Right forelimb (tissue), 1 donor: Measurements from ENCODE around the gene SMYD1.

ENCODE experiments used
- DNase-seq: peaks from one replicate; pipeline ENCODE4 v3.0.0-alpha.2; 2018

Gene SMYD1

DNA sequence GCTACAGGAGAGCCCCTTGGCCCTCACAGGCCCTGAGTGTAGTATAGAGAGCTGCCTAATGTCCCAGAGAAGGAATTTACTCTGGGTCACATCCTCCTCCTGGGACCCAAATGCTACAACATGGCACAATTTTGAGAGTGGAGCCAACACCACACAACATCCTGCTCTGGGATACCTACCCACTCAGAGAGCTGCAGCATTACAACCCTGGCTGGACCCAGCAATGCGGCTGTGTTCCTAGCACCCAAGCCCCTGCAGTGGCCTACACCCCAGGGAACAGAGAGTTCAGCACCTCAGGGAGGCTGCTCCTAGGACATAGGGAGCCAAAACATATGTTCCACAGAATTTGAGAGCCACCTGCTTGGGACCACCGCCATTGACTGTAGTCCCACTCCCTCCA, 79.5 kb downstream of the SMYD1 start:
- DNase-seq = no peak

DNA sequence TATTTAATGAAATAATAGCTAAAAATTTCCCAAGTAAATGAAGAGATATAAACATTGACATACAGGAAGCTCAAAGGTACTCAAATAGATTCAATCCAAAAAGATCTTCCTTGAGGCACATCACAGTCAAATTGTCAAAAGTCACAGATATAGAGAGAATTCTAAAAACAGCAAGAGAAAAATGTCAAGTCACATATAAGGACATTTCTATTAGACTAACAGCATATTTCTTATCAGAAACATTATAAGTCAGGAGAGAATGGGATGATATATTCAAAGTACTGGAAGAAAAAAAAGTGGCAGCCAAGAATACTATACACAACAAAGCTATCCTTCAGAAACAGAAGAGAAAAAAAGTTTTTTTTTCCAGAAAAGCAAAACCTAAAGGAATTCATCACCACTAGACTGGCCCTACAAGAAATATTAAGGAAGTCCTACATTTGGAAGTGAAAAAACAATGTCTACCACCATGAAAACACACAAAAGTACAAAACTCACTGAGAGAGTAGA, 81.4 kb downstream of the SMYD1 start:
- no peak for DNase-seq

- no peak for DNase-seq
These were observed 91.9 kb downstream of the SMYD1 start for GRCh38 chr2:88159481-88159880.

DNA sequence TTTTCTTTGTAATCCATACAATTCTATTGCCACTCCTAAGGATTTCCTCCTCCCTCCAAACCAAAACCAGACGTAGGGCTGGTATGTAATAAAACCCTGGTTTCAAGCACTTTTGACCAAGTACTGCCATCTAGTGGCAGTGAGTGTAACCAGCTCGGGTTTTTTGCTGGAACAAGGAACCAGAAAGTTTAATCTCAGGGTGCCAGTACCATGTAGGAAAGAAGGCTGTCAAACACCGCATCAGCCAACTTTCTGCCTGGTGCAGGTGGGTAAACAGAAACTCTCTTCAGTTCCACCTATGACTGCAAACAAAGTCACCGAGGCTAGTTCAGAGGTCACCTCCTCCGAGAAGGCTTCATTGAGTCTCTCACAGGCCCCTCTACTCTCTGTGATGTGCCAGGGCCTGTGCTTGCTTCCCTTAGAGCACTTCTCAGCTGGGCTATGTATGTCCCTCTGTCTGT, 92.4 kb downstream of the SMYD1 start:
- DNase-seq = no peak

DNA sequence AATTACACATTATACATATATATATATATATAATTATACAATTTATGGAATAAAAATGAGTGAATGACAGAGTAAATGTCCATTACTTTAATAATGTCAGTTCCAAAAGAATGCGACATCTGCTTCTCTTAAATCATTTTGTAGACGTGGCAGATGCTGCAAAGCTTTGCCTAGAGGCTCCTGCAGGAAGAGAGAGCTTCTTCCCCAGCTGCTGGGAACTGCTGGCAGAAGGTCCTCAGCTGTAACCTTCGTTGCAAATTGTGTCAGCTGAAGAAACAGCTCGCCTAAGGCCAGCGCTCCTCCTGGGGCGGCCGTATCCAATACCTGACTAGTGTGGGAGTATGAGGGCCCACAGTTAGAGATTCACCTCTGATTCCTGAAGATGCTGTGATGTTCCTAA, 92.9 kb downstream of the SMYD1 start:
- no peak for DNase-seq

- no peak for DNase-seq
These were observed 94.0 kb downstream of the SMYD1 start for GRCh38 chr2:88161446-88162244.
